ENCODE results near the gene SEMA5B. TPM values are rescaled to one million over a fixed set of nuclear protein-coding genes. Genes with fewer than 3 reads are reported as not detected.

The SEMA5B gene
- total RNA-seq, 2 donors from 2014 or later = 0.09 to 2.9 TPM

- Histone ChIP-seq H3K4me3 (no peak overlapping the region), H3K4me1 (replicated peaks) (no peaks in the 10 kb centered on the region), H3K27ac (no peak overlapping the region), H3K36me3 (no peaks in the 10 kb centered on the region), H3K9me3 (no peaks in the 10 kb centered on the region), H3K27me3 (replicated peaks; ENCODE audit: insufficient read depth) (no peaks in the 10 kb centered on the region)
- intact Hi-C loops (cut with DNase I) = no loop called here
- 87% methylated on average over 5 of the region's 5 CpGs for WGBS
- TF ChIP-seq POLR2AphosphoS5 (IDR thresholded peaks at IDR 0.05) (no peak), CTCF (IDR thresholded peaks at IDR 0.05) (no peak), POLR2A (IDR thresholded peaks at IDR 0.05) (no peak)
- no peak for DNase-seq (ENCODE audit: low spot score)
Measured at GRCh38 chr3:122932251-122932967, 95.2 kb downstream of the SEMA5B start.

- H3K4me3 ChIP-seq = no peak overlapping the region
- intact Hi-C loops (cut with DNase I) = no loop called here
- WGBS = 74% methylated on average over 4 of the region's 4 CpGs
- TF ChIP-seq POLR2A (IDR thresholded peaks at IDR 0.05) (no peak), CTCF (IDR thresholded peaks at IDR 0.05) (no peak), POLR2AphosphoS5 (IDR thresholded peaks at IDR 0.05) (no peak)
- H3K27me3 ChIP-seq (replicated peaks; ENCODE audit: insufficient read depth) = no peaks in the 10 kb centered on the region
- H3K4me1 ChIP-seq (replicated peaks) = no peaks in the 10 kb centered on the region
- no peak overlapping the region for H3K27ac ChIP-seq
- no peaks in the 10 kb centered on the region for H3K9me3 ChIP-seq
- H3K36me3 ChIP-seq = no peaks in the 10 kb centered on the region
- DNase-seq (ENCODE audit: low spot score) = no peak
Measured at GRCh38 chr3:122931636-122932035, 95.9 kb downstream of the SEMA5B start.

GRCh38 chr3:122930063-122930997, 97.2 kb downstream of the SEMA5B start:
- no peak for DNase-seq (ENCODE audit: low spot score)
- Histone ChIP-seq H3K9me3 (no peaks in the 10 kb centered on the region), H3K27ac (no peak overlapping the region), H3K27me3 (replicated peaks; ENCODE audit: insufficient read depth) (no peaks in the 10 kb centered on the region), H3K4me1 (replicated peaks) (no peaks in the 10 kb centered on the region), H3K4me3 (no peak overlapping the region), H3K36me3 (no peaks in the 10 kb centered on the region)
- intact Hi-C loops (cut with DNase I) = no loop called here
- 78% methylated on average over 14 of the region's 14 CpGs for WGBS
- no peak for TF ChIP-seq POLR2AphosphoS5 (IDR thresholded peaks at IDR 0.05)
- TF ChIP-seq CTCF (IDR thresholded peaks at IDR 0.05) = no peak
- TF ChIP-seq POLR2A (IDR thresholded peaks at IDR 0.05) = no peak

DNA sequence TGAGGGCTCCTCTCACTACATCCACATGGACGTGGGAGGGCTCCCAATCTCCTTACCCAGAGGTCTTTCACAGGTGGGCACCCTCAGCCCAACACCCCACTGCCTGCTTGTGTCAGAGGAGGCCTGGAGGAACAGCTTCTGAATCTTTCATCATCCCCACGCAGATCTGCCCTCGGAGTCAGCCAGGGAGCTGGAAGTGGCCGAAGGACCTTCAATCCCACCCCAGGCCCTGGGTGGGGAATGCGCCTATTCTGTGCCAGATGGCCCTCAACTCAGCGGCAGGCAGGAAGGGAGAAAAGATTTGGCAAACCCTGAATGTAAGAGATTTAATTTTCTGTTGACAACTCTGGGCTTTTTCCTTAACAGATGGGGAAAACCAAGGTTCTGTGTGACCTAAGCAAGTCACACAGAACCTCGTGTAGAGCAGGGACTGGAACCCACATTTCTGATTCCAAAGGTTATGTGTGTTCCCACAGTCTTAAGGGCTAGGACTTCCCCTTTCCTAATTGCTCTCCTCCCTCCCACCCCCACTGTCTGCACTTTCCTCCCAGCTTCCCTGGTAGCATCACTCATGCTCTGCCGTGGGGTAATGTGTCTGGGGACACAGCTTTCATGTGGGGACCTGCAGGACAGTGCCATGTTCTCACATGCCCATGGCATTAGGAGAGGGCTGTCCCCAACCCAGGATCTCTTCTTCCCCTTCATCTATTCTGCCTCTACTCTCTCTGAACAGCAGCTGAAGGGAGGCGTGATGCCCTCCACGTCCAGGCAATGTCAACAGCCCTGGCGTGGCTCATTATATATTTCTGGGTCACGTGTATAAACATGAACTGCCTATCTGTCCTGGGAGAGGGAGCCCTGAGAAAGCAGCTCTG, 98.1 kb downstream of the SEMA5B start:
- Histone ChIP-seq H3K27ac (no peak overlapping the region), H3K36me3 (no peaks in the 10 kb centered on the region), H3K4me3 (no peak overlapping the region), H3K9me3 (no peaks in the 10 kb centered on the region), H3K4me1 (replicated peaks) (no peaks in the 10 kb centered on the region), H3K27me3 (replicated peaks; ENCODE audit: insufficient read depth) (no peaks in the 10 kb centered on the region)
- TF ChIP-seq CTCF (IDR thresholded peaks at IDR 0.05) = no peak
- no peak for TF ChIP-seq POLR2AphosphoS5 (IDR thresholded peaks at IDR 0.05)
- TF ChIP-seq POLR2A (IDR thresholded peaks at IDR 0.05) = no peak
- 60% methylated on average over 12 of the region's 12 CpGs for WGBS
- DNase-seq (ENCODE audit: low spot score) = no peak
- intact Hi-C loops (cut with DNase I) = no loop called here
